Measurements from ENCODE around the gene SPOCD1.
A peak's percentile ranks its signal among the peaks of the same experiment; 100 is the strongest.

The SPOCD1 gene

GRCh38 chr1:31799895-31800673 lies 15.7 kb downstream of the SPOCD1 start:
- no peak for DNase-seq (ENCODE audit: low read depth in 2 of 2)

DNA sequence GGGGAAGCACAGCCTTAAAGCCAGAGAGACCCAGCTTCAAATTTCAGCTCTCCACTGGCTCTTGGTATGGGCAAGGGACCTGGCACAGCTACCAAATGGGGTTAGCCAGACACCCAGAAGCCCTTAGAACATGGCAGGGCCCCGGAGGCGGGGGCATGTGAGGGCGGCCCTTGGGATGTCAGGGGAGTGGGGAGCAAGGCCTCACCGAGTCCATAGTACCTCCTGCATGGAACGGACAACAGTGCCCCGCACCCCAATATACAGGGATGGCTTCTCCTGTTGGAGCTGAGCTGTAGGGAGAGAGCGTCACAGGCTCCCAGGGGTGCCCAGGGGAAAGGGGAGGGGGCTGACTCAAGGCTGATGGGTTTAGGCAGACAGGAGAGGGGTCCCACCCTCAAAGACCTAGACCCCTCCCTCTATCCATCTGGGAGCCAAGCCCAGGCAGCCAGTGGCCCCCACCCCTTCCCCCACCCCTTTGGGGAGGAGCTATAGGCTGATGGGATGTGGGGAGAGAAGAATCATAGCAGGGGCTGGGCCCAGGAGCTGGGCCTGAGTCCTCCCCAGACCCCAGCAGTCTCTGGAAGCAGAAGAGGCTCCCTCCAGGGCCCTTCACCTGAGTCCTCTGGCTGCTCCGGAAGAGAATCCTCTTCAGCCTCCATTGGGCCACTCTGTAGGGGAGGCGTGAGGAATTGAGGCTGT lies 16.5 kb downstream of the SPOCD1 start:
- no peak for DNase-seq (ENCODE audit: low read depth in 2 of 2)

DNA sequence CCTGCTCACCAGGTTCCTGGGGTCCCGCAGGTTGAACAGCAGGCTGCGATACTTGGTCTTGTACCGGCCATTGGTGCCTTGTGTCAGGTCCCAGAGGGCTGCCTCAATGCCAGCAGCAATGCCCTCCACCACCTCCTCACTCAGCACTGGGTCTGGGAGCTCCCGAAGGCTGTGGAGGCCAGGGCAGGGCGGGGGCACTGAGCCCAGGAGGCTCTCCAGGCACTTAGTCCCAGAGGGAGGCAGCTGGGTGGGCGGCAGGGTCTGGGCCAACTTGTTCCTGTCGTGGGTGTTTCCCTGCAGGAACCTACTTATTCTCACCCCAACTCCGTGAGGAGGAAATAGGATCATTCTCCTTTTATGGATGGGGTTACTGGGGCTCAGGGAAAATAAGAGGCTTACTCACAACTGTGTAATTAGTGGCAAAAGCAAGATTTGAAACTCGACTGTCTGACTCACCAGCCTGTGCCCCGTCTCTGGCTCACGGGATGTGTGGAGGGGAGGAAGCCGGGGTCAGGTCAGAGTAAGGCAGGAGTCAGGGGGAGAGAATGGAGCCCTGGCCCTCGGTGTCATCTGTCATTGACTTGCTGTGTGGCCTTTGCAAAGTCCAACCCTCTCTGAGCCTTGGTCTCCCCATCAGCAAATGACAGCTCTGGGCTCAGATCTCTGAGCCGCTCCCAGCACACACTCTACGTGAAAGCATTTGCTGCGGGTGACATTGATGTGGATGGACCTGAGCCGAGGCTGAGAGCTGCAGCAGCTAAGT lies 17.2 kb downstream of the SPOCD1 start:
- DNase-seq (ENCODE audit: low read depth in 2 of 2), result no peak

DNA sequence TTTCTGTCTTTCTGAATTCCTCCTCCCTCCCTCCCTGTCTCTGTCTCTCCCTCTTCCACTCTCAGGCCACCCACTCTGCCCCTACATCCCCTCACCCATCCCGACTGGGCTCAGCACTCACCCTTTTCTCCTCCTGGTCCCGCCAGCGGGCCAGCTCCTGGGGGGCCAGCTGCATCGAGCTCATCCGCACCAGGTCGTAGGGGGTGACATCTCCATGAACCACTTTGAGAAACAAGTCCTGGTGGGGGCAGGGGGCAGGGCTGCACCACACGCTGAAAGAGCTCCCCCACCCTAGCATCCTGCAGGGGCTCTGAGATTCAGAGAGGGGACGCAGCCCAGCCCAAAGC lies 17.8 kb downstream of the SPOCD1 start:
- no peak for DNase-seq (ENCODE audit: low read depth in 2 of 2)

DNA sequence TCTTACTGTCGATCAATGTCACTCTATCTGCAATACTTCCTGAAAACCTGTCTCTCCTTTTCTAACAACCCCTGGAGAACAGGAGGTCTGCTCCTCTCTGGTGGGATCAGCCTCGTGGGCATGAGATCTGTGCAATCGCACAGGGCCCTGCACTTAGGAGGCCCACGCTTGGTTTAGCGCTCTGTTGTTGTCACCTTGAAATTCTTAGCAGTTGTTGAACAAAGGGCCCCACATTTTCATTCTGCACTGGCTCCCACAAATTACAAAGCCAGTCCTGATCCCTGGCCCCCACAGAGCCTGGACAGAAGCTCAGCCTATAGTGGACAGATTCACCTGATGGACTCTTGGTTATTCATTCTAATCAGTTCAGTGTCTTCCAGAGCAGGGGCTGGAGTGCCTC lies 18.6 kb downstream of the SPOCD1 start:
- DNase-seq (ENCODE audit: low read depth in 2 of 2), result no peak

DNA sequence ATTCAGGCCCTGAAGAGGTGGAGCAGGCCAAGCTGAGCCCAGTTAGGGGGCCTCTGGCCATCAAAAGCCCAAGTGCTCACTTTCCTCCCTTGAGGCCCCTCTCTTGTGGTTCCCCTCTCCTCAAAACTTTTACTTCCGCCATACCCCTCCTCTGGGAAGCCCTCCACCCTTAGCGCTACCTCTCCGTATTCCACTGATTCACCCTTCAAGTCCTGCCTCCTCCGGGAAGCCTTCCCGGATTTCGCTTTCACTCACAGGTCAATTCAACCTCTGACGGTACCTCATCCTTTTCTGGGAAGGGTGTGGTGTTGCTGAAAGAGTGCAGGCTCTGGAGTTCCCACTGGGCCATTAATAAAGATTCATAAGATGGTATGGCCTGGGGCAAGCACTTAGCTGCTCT lies 19.1 kb downstream of the SPOCD1 start:
- DNase-seq (ENCODE audit: low read depth in 2 of 2), result no peak

DNA sequence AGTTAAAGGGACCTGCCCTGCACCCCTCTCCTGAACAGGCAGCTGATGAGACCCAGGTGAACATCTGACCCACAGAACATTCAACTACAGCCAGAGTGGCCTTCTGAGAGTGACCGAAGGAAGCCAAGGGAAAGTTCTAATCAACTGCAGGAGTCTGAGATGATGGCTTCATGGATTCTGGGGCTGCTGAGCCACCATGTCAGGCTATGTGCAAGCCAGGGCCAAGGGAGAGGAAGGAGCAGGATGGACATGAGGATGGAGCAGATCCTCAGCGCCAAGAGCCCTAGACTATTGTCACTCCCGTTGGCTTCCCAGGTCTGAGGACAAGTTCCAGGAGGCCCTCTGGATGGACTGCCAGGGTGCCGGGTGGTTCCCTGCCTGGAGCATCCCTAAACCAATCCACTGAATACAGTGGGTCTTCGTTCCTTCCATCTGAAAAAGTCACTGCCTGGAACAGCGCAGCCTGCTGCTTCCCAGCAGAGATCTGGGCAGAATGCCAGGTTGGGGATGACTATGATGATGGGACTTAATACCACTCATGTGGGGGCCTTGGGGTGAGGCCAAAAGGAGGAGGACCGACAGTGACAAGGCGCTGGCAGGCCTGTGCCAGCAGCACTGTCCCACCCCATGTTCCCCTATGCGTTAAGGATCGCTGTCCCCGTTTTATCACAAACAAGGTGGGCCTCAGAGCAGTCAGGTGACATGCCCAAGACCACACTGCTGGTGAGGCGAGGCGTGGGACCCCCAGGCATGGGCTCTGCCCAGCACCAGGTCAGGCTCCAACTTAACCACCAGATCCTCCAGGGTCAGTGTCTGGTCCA lies 19.8 kb downstream of the SPOCD1 start:
- no peak for DNase-seq (ENCODE audit: low read depth in 2 of 2)

GRCh38 chr1:31795096-31795675 lies 20.6 kb downstream of the SPOCD1 start:
- DNase-seq (ENCODE audit: low read depth in 2 of 2), result no peak

- no peak for DNase-seq (ENCODE audit: low read depth in 2 of 2)
These were observed 22.1 kb downstream of the SPOCD1 start for GRCh38 chr1:31793586-31794285.

- DNase-seq (ENCODE audit: low read depth in 2 of 2), result no peak
These were observed 22.7 kb downstream of the SPOCD1 start for GRCh38 chr1:31793086-31793485.

GRCh38 chr1:31792541-31792940 lies 23.3 kb downstream of the SPOCD1 start:
- no peak for DNase-seq (ENCODE audit: low read depth in 2 of 2)

GRCh38 chr1:31792116-31792515 lies 23.7 kb downstream of the SPOCD1 start:
- DNase-seq (ENCODE audit: low read depth in 2 of 2), result no peak

GRCh38 chr1:31791131-31791858 lies 24.5 kb downstream of the SPOCD1 start:
- DNase-seq (ENCODE audit: low read depth in 2 of 2), result no peak

DNA sequence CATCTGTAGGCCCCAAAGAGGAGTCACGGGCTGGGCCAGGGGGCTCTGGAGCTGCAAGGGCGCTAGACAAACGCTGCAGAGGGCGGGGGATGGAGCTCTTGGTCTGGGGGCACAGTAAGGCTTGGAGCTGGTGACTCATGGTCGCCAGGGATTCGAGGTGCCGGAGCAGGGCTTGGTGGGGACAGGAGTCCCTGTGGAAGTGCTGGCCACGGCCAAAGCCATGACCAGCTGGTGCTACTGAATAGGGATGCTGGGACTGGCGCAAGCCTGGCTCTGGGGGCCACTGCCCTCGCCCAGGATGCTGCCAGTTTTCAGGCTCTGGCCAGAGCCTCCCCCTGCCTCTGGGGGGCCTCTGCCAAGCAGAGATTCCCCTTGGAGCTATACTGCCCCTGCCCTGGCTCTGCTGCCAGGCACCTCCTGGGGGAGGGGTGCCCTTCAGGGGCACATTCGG lies 25.2 kb downstream of the SPOCD1 start:
- DNase-seq (ENCODE audit: low read depth in 2 of 2), result no peak

- no peak for DNase-seq (ENCODE audit: low read depth in 2 of 2)
These were observed 25.7 kb downstream of the SPOCD1 start for GRCh38 chr1:31790140-31790539.

DNA sequence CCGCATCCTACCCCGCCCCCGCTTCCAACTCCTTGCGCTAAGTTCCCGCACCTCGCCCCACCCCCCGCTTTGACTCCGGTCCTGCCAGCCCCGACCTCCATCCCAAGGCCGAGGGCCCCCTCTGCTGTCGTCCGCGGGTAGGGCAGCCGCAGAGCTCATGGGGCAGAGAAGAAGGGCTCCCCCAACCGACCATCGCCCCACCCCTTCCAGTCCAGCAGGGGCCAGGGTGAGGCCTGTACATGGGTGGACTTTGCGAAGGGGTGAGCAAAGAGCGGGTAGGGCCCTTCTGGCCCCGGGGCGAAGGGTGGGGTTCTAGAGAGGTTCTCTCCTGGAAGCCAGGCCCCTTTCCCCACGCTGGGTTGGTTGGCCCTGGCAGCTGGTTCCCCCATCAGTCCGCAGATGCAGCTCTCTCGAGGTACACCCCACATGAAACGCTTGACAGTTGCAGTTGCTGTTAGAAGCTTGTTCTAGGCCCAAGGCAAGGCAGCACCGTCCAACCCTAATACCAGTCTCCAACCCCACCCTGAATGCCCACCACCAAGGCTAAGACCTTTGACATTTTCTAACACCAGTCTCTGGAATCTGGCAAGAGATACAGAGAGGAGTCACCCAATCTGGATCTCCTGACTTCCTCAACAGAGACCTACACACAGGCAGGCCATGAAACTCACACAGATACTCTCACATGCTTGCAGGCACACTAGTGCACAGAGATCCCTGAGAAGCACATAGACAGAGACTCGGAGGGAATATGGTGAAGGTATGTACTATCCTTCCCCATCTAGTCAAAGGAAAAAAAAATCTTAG lies 26.4 kb downstream of the SPOCD1 start:
- DNase-seq (ENCODE audit: low read depth in 2 of 2), result peak; percentile 96 to 98

DNA sequence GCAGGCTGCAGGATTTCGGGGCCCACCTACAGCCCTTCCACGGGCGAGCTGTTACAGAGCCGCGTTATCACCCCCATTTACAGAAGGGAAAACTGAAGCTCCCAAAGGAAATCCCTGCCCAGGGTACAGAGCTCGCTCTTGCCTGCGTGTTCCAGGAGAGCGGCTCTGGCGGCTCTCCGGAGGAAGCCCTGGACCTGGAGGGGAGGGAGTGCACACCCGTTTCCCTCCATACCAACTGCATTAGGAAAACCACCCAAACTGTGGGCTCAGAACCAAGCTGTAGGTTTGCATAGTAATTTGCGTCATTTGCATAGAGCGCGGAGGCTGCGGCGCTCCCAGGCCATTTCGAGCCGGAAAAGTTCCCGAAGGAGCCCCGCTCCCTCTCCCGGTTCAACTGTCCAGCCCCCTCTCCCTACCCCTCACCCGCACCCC lies 27.0 kb downstream of the SPOCD1 start:
- DNase-seq (ENCODE audit: low read depth in 2 of 2), result no peak

DNA sequence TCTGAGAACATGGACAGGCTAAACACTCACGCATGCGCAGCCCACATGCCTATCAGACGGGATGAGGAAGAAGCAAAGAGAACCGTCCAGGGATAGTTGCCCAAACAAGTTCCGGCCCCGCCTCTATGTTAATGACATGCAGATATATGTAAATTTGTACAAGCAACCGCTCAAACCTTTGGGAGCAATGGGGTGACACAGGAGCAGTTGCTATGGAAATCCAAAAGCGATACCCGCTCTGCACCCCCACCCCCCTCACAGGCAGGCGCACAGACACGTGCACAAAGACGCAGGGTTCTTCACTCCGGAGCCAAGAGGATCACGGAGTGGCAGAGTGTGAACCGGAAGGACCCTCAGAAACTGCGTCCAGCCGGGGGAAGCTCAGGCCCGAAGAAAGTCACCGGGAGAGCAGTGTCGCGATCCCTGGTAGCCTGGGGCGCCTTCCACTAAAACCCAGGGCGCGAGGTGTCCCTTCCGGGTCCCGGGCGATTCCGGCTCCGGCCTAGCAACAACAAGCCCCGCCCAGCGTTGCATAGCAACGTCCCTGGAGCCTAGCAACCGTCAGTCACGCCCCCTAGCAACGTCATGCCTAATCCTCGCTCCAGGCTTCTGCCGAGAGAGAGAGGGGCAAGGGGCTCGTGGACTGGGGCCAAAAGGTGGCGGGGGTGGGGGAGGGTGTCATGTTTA lies 27.5 kb downstream of the SPOCD1 start:
- peak; percentile 77 to 86 for DNase-seq (ENCODE audit: low read depth in 2 of 2)

GRCh38 chr1:31787786-31788137 lies 28.1 kb downstream of the SPOCD1 start:
- no peak for DNase-seq (ENCODE audit: low read depth in 2 of 2)

All from stimulated activated CD4-positive, alpha-beta T cell treated with anti-CD3 and anti-CD28 coated beads, Interleukin-1b, Interleukin-23, amount 100 ng/mL, for 4 hours (primary cell).